Measurements from ENCODE around the gene NPM3. TPM values are rescaled to one million over a fixed set of nuclear protein-coding genes. Genes with fewer than 3 reads are reported as not detected.

NPM3 gene
- total and polyA plus RNA-seq, 4 donors = 3.4 to 24.9 (median 12.4) TPM

DNA sequence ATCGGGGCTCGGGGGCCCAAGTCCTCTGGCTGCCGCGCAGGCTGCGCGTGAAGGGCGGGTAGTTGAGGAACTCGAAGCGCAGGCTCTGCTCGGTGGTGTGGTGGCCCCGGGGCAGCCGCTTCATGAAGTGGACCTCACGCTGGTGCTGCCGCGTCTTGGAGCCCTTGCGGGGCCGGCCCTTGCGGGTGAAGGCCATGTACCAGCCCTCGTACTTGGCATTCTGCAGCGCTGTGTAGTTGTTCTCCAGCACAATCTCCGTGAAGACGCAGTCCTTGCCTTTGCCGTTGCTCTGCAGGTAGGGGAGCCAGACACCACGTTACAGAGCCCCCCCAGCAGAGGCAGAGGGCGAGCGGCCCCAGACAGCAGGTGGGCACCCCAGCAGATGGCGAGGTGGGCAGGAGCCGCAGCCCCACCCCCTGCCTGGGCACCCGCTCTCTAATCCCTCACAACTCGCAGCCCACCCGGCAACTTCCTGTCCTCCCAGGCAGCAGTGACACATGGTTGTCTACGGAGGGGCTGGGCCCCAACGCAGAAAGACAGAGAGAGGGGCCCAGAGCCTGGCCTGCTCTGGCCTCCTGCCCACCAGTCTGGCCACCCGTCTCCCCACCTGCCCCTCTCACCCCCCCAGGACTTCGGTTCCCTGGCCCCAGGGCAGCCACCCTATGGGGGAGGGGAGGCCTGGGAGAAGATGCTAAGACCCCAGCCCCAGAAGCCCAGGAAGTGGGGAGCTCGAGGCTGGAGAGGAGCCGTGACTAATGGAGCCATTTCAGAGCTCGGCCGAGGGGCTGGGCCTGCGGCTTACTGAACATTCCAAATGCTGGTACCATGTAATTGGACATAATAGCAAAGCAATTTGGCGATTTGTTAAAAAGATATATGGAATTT lies 12.7 kb downstream of the NPM3 start:
- no peak for DNase-seq (ENCODE audit: low spot score)
- 83% methylated on average over 41 of the region's 41 CpGs for WGBS
- H3K9me3 ChIP-seq (ENCODE audit: control insufficient read depth in 4 of 4, low read length in 3 of 4) = no peaks in the 10 kb centered on the region

DNA sequence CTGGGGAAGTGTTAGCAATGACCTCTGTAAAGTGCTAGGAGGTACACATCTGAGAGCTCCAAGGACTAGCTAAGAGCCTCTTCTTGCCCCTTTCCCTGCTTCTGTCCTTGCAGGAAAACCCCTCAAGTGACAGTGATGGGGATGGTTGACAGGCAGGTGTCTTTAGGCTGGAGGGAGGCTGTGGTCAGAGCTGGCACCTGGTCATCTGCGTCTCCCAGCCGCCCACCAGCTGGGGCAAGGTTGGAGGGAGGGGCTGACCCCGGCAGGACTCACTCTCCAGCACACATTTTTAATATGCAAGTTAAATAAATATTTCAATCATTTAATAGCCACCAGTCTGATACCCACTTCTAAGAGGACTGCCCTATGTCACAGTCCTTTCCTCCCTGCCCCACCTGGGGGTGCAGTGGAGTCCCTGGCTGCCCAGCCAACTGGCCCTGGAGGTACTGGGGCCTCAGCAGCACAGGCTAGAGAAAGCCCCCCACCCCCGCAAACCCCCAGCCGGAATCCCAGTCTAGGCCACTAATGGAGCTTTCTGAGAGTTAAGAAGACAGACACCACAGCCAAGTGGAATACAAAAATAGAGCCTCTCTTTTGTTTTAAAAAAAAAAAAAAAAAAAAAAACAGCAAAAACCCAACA lies 13.6 kb downstream of the NPM3 start:
- peaks cover 0 to 2% (median under 1%) of the 10 kb centered on the region in 4 donors for H3K4me1 ChIP-seq (ENCODE audit: control insufficient read depth in 4 of 4, insufficient read depth in 4 of 4, low read length in 3 of 4)
- no peak for DNase-seq (ENCODE audit: low spot score)
- H3K4me3 ChIP-seq (ENCODE audit: low read depth in 1 of 3, low read length in 3 of 3) = no peak overlapping the region
- H3K36me3 ChIP-seq (ENCODE audit: control insufficient read depth in 4 of 4, insufficient read depth in 3 of 4, low read depth in 1 of 4, low read length in 3 of 4) = no peaks in the 10 kb centered on the region
- H3K9ac ChIP-seq (ENCODE audit: low read depth in 1 of 2, low read length in 2 of 2) = no peak overlapping the region
- no peaks in the 10 kb centered on the region for H3K9me3 ChIP-seq (ENCODE audit: control insufficient read depth in 4 of 4, low read length in 3 of 4)
- WGBS = 80% methylated on average over 5 of the region's 5 CpGs
- H3K27me3 ChIP-seq (ENCODE audit: control insufficient read depth in 4 of 4, insufficient read depth in 4 of 4, low read length in 3 of 4) = peaks cover 0 to 11% (median 3%) of the 10 kb centered on the region in 4 donors
- no peak for TF ChIP-seq HNF4A (conservative IDR thresholded peaks at IDR 0.05)
- no peak for TF ChIP-seq EGR1 (IDR thresholded peaks at IDR 0.05; ENCODE audit: low read depth in 2 of 2)
- TF ChIP-seq ZBTB33 (IDR thresholded peaks at IDR 0.05) = no peak
- no peak for TF ChIP-seq RAD21 (IDR thresholded peaks at IDR 0.05)
- TF ChIP-seq SP1 (IDR thresholded peaks at IDR 0.05) = no peak
- TF ChIP-seq YY1 (IDR thresholded peaks at IDR 0.05) = no peak
- no peak for TF ChIP-seq GABPA (IDR thresholded peaks at IDR 0.05 in 1 of 2, conservative IDR thresholded peaks at IDR 0.05 in 1 of 2)
- TF ChIP-seq HNF4G (IDR thresholded peaks at IDR 0.05) = no peak
- H3K27ac ChIP-seq (ENCODE audit: low read depth in 1 of 2, low read length in 2 of 2) = no peak overlapping the region

More for the DNA sequence above, 12.7 kb downstream of the NPM3 start:
- Histone ChIP-seq H3K27ac (ENCODE audit: low read depth in 1 of 2, low read length in 2 of 2) (no peak overlapping the region), H3K36me3 (ENCODE audit: control insufficient read depth in 4 of 4, insufficient read depth in 3 of 4, low read depth in 1 of 4, low read length in 3 of 4) (no peaks in the 10 kb centered on the region), H3K9ac (ENCODE audit: low read depth in 1 of 2, low read length in 2 of 2) (no peak overlapping the region), H3K4me3 (ENCODE audit: low read depth in 1 of 3, low read length in 3 of 3) (no peak overlapping the region), H3K4me1 (ENCODE audit: control insufficient read depth in 4 of 4, insufficient read depth in 4 of 4, low read length in 3 of 4) (peaks cover 0 to 10% (median 3%) of the 10 kb centered on the region in 4 donors), H3K27me3 (ENCODE audit: control insufficient read depth in 4 of 4, insufficient read depth in 4 of 4, low read length in 3 of 4) (peaks cover 0 to 11% (median 3%) of the 10 kb centered on the region in 4 donors)
- TF ChIP-seq, protein P1, sequence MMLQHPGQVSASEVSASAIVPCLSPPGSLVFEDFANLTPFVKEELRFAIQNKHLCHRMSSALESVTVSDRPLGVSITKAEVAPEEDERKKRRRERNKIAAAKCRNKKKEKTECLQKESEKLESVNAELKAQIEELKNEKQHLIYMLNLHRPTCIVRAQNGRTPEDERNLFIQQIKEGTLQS (IDR thresholded peaks at IDR 0.05) = no peak
- TF ChIP-seq TAF1 (conservative IDR thresholded peaks at IDR 0.05) (no peak), HNF4A (conservative IDR thresholded peaks at IDR 0.05) (no peak), NR2F2 (IDR thresholded peaks at IDR 0.05) (no peak)

DNA sequence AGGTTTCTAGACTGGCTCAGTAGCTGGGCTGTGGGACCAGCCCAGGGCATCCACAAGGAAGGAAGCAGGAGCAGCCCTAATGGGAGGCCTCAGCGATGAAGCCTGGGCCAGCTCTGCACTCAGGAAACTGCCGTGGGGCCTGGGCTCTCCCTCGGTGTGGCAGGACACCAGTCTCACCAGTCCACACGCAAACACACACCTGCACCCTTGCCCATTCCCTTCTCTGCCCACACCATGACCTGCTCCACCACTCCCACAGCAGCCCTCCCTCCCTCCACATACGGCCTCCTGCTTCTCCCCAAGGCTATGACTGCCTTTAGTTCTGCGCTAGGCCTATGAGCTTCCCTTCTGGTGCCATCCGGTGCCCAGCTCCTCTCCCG lies 14.5 kb downstream of the NPM3 start:
- Histone ChIP-seq H3K4me1 (ENCODE audit: control insufficient read depth in 4 of 4, insufficient read depth in 4 of 4, low read length in 3 of 4) (no peaks in the 10 kb centered on the region), H3K4me3 (ENCODE audit: low read depth in 1 of 3, low read length in 3 of 3) (no peak overlapping the region), H3K27me3 (ENCODE audit: control insufficient read depth in 4 of 4, insufficient read depth in 4 of 4, low read length in 3 of 4) (peaks cover 0 to 11% (median 3%) of the 10 kb centered on the region in 4 donors), H3K9ac (ENCODE audit: low read depth in 1 of 2, low read length in 2 of 2) (no peak overlapping the region), H3K27ac (ENCODE audit: low read depth in 1 of 2, low read length in 2 of 2) (no peak overlapping the region), H3K36me3 (ENCODE audit: control insufficient read depth in 4 of 4, insufficient read depth in 3 of 4, low read depth in 1 of 4, low read length in 3 of 4) (no peaks in the 10 kb centered on the region), H3K9me3 (ENCODE audit: control insufficient read depth in 4 of 4, low read length in 3 of 4) (no peaks in the 10 kb centered on the region)
- 85% methylated on average over 8 of the region's 8 CpGs for WGBS
- no peak for DNase-seq (ENCODE audit: low spot score)
- TF ChIP-seq HNF4A (conservative IDR thresholded peaks at IDR 0.05) = no peak
- no peak for TF ChIP-seq REST (IDR thresholded peaks at IDR 0.05)
- TF ChIP-seq FOXA1 (IDR thresholded peaks at IDR 0.05) = no peak
- TF ChIP-seq, protein P1 (IDR thresholded peaks at IDR 0.05) = no peak
- TF ChIP-seq HNF4G (IDR thresholded peaks at IDR 0.05) = no peak
- no peak for TF ChIP-seq YY1 (IDR thresholded peaks at IDR 0.05)
- TF ChIP-seq, protein P2, sequence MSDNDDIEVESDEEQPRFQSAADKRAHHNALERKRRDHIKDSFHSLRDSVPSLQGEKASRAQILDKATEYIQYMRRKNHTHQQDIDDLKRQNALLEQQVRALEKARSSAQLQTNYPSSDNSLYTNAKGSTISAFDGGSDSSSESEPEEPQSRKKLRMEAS (IDR thresholded peaks at IDR 0.05) = no peak
- TF ChIP-seq GABPA (IDR thresholded peaks at IDR 0.05 in 1 of 2, conservative IDR thresholded peaks at IDR 0.05 in 1 of 2) = no peak
- TF ChIP-seq JUND (IDR thresholded peaks at IDR 0.05) = no peak
- TF ChIP-seq NR2F2 (IDR thresholded peaks at IDR 0.05) = no peak
- TF ChIP-seq SP1 (IDR thresholded peaks at IDR 0.05) = no peak
- TF ChIP-seq CTCF (IDR thresholded peaks at IDR 0.05; ENCODE audit: low read depth, low read length, missing input control) = no peak
- no peak for TF ChIP-seq RAD21 (IDR thresholded peaks at IDR 0.05)
